ENCODE results near the gene TK2.
A peak's percentile ranks its signal among the peaks of the same experiment; 100 is the strongest.
"Not testable (repeated sequence)": the region's sequence is repeated elsewhere in the genome, so short reads cannot be mapped to it uniquely, and the experiment has no call there.

TK2 gene

DNA sequence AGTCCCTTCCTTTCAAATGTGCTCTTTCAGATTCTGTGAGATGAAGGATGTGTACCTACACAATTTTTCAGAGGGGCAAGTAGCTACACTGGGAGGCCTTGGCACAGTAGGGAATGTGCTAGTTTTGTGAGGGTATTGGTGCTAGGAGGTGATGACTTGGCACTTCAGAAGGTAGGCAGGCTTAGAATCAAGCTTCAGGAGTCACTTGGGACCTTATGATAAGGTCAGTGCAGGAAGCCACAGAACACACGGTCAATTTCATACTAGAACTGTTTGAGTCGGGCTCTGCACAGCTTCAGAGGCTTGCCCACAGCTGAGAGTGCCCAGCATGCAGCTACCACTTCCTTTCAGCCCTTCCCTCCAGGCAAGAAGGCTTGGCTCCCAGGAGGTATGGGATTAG lies 22.4 kb upstream of the TK2 start:
- DNase-seq = no peak

GRCh38 chr16:66569827-66570405 lies 20.0 kb upstream of the TK2 start:
- DNase-seq = no peak

GRCh38 chr16:66569131-66569530 lies 19.2 kb upstream of the TK2 start:
- no peak for DNase-seq

GRCh38 chr16:66568355-66568754 lies 18.4 kb upstream of the TK2 start:
- no peak for DNase-seq

DNA sequence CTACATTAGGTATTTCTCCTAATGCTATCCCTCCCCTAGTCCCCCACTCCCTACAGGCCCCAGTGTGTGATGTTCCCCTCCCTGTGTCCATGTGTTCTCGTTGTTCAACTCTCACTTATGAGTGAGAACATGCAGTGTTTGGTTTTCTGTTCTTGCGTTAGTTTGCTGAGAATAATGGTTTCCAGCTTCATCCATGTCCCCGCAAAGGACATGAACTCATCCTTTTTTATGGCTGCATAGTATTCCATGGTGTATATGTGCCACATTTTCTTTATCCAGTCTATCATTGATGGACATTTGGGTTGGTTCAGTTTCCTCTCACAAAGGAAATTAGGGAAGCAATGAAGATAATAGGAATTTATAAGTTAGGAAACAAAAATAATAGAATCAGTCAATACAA lies 17.3 kb upstream of the TK2 start:
- DNase-seq = not testable (repeated sequence)

- no peak for DNase-seq
These were observed 16.4 kb upstream of the TK2 start, which contains the start of gene CMTM1 for GRCh38 chr16:66566051-66566901. Gene CMTM1 (plus strand): TSS chr16:66566439. CDS start chr16:66566514, 75 bp downstream.

GRCh38 chr16:66563574-66564334 lies 13.8 kb upstream of the TK2 start:
- no peak for DNase-seq

GRCh38 chr16:66562986-66563385 lies 13.1 kb upstream of the TK2 start:
- DNase-seq = no peak

DNA sequence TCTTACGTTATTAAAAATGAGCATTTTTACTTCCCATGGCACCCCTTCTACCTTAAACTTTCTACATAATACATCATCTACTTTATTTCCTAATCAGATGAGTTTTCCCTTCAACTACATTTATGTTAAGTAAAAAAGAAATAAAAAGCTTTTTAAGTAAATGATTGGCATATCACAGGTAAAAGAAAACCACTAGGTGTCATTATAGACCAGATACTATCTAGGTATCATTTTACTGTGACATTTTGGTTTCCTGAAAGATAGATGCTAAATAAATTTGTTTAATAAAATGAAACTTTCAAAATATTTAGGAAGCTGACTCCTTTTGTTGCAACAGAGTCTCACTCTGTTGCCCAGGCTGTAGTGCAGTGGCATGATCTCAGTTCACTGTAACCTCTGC lies 12.5 kb upstream of the TK2 start:
- DNase-seq = no peak

- DNase-seq = no peak
These were observed 11.6 kb upstream of the TK2 start for GRCh38 chr16:66561381-66562080.

DNA sequence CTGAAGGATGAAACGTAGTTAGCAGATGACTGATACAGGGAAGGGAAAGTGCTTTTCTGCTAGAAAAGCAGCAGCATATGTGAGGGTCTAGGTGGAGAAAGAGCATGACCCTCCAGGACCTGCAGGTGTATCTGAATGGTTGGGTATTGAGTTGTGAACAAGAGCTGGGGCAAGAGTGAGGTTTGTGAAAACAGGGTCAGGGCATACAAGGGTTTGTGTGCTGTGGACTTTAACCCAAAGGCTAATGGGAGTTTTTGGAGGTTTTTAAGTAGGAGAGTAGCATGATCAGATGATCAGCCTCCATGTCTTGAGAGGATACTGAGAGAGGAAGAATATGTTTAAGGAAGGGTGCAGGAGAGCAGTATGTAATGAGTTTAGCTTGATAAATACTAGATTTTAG lies 10.2 kb upstream of the TK2 start:
- DNase-seq = no peak

DNA sequence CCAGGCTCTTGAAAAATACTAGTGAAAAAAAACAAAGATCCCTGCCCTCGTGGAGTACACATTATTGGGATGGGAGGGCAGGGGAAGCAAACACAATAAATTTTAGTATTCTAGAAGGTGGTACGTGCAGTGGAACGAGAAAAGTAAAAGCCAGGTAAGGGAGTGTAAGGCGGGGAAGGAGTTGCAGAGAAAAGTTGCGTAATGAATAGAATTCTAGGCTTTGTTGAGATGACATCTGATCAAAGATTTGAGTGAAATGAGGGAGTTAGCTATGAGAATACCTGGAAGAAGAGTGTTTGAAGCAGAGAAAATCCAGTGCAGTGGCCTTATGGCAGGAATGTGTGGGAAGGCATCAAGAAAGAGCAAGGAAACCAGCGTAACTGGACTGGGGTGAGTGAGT lies 4.6 kb upstream of the TK2 start:
- no peak for DNase-seq

GRCh38 chr16:66554021-66554420 lies 4.1 kb upstream of the TK2 start:
- DNase-seq = no peak

- DNase-seq = no peak
These were observed 3.3 kb upstream of the TK2 start for GRCh38 chr16:66553223-66553622.

DNA sequence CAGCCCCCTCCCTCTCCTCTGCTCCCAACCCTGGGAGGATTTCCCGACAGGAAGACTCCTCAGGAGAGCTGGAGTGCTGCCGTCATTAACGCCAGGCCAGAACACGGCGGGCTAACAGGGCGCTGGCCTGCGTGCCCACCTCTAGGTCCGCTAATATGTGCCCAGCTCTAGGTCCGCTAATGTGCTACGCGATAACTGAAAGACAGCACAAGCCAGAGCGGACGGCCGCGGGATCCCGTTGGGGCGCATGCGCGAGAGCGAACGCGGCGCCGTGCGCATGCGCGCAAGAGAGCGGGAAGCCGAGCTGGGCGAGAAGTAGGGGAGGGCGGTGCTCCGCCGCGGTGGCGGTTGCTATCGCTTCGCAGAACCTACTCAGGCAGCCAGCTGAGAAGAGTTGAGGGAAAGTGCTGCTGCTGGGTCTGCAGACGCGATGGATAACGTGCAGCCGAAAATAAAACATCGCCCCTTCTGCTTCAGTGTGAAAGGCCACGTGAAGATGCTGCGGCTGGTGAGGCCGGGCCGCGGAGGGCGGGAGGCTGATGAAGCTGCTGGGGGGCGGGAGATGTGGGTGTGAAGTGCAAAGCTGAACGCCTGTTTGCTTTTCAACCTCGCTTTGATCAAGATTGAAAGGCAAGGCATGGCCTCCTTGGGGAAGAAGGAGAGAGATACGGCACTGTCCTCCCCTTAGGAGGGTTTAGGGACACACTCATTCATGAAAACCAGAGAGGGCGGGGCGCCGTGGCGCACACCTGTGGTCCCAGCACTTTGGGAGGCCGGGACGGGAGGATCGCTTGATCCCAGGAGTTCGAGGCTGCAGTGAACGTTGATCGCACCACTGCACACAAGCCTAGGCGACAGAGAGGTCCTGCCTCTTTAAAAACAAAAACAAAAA lies 2.6 kb upstream of the TK2 start, which contains the start of gene CKLF:
TSS of gene CKLF (plus strand) at position 291 of the 892 bp plus-strand sequence. CDS start at position 431, 140 bp downstream.
- peak; percentile 91 for DNase-seq

GRCh38 chr16:66551788-66552285 lies 1.9 kb upstream of the TK2 start:
- no peak for DNase-seq

GRCh38 chr16:66551348-66551759 lies 1.4 kb upstream of the TK2 start:
- peak; percentile 50 for DNase-seq

- DNase-seq = no peak
These were observed 1.1 kb downstream of the TK2 start for GRCh38 chr16:66548868-66549267.

- DNase-seq = no peak
These were observed 1.9 kb downstream of the TK2 start for GRCh38 chr16:66548068-66548467.

- DNase-seq = no peak
These were observed 2.6 kb downstream of the TK2 start for GRCh38 chr16:66547101-66547989.
